WTC11 (cell line): Measurements from ENCODE around the gene AQP12A.
"Not testable (repeated sequence)": the region's sequence is repeated elsewhere in the genome, so short reads cannot be mapped to it uniquely, and the experiment has no call there.

Source experiments
- CTCF ChIP-seq: fragments of 200-600 bp; IDR thresholded peaks from 2 replicates; pipeline ENCODE4 v1.8.0; 2022; ENCODE audit warnings: antibody characterized with exemption
- JUN ChIP-seq: sonication (generic); formaldehyde crosslinking; IDR thresholded peaks from 2 replicates; pipeline ENCODE4 v1.8.0; 2023; ENCODE audit warnings: mild to moderate bottlenecking, missing genetic modification reagents
- MAX ChIP-seq: sonication (generic); formaldehyde crosslinking; IDR thresholded peaks from 2 replicates; pipeline ENCODE4 v1.8.0; 2022; ENCODE audit warnings: mild to moderate bottlenecking, missing genetic modification reagents
- NFE2L1 ChIP-seq: sonication (generic); formaldehyde crosslinking; IDR thresholded peaks from 2 replicates; pipeline ENCODE4 v1.8.1; 2023; ENCODE audit warnings: missing genetic modification reagents
- NR2C2 ChIP-seq: sonication (generic); formaldehyde crosslinking; IDR thresholded peaks from 2 replicates; pipeline ENCODE4 v1.8.0; 2022; ENCODE audit warnings: mild to moderate bottlenecking, missing genetic modification reagents
- TF ChIP-seq, protein P1 (sequence below): sonication (generic); formaldehyde crosslinking; IDR thresholded peaks from 2 replicates; pipeline ENCODE4 v1.8.1; 2023; ENCODE audit warnings: mild to moderate bottlenecking, missing genetic modification reagents, borderline replicate concordance

DNA sequence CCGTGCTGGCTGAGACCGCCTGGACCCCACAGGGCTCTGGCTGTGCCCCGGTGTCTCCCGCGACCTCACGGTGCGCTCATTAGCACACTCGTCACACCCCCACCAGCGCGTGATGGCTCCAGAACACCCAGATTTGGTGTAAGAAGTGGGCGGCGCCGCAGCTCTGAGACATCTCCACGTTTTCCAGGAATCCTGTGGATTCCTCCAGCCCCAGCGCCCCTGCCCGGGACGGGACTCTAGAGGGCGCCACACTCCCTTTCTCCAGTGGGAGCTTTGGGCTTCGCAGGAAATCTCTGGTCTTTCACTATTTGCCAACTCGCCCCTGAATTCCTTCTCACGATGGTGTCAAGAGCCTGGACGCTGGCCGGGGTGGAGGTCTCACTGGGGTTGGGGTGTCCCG, 16.3 kb upstream of the AQP12A start:
- TF ChIP-seq MAX (CRISPR knock-in tag); CTCF; NR2C2 (CRISPR knock-in tag); JUN (CRISPR knock-in tag); NFE2L1 (CRISPR knock-in tag): not testable (repeated sequence)
- TF ChIP-seq, protein P1, sequence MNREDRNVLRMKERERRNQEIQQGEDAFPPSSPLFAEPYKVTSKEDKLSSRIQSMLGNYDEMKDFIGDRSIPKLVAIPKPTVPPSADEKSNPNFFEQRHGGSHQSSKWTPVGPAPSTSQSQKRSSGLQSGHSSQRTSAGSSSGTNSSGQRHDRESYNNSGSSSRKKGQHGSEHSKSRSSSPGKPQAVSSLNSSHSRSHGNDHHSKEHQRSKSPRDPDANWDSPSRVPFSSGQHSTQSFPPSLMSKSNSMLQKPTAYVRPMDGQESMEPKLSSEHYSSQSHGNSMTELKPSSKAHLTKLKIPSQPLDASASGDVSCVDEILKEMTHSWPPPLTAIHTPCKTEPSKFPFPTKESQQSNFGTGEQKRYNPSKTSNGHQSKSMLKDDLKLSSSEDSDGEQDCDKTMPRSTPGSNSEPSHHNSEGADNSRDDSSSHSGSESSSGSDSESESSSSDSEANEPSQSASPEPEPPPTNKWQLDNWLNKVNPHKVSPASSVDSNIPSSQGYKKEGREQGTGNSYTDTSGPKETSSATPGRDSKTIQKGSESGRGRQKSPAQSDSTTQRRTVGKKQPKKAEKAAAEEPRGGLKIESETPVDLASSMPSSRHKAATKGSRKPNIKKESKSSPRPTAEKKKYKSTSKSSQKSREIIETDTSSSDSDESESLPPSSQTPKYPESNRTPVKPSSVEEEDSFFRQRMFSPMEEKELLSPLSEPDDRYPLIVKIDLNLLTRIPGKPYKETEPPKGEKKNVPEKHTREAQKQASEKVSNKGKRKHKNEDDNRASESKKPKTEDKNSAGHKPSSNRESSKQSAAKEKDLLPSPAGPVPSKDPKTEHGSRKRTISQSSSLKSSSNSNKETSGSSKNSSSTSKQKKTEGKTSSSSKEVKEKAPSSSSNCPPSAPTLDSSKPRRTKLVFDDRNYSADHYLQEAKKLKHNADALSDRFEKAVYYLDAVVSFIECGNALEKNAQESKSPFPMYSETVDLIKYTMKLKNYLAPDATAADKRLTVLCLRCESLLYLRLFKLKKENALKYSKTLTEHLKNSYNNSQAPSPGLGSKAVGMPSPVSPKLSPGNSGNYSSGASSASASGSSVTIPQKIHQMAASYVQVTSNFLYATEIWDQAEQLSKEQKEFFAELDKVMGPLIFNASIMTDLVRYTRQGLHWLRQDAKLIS, result not testable (repeated sequence)
